ENCODE measurements around the gene HSPBAP1.

The HSPBAP1 gene

GRCh38 chr3:122826278-122826677 is 32.6 kb upstream of the HSPBAP1 start:
- no peak for ATAC-seq
- no peak for TF ChIP-seq ESRRG (CRISPR knock-in tag; IDR thresholded peaks at IDR 0.05)
- TF ChIP-seq ISL1 (CRISPR knock-in tag; IDR thresholded peaks at IDR 0.05) = no peak
- TF ChIP-seq CSRNP3 (CRISPR knock-in tag; IDR thresholded peaks at IDR 0.05) = no peak
- TF ChIP-seq ZNF70 (CRISPR knock-in tag; IDR thresholded peaks at IDR 0.05) = no peak
- TF ChIP-seq SNAI2 (CRISPR knock-in tag; IDR thresholded peaks at IDR 0.05) = no peak
- no peak for TF ChIP-seq CREB5 (CRISPR knock-in tag; IDR thresholded peaks at IDR 0.05; ENCODE audit: low read depth)
- no peak for TF ChIP-seq GLIS3 (CRISPR knock-in tag; IDR thresholded peaks at IDR 0.05)
- TF ChIP-seq ZFP3 (CRISPR knock-in tag; IDR thresholded peaks at IDR 0.05) = no peak

GRCh38 chr3:122825460-122825859 is 31.8 kb upstream of the HSPBAP1 start:
- TF ChIP-seq PPARA (CRISPR knock-in tag; IDR thresholded peaks at IDR 0.05; ENCODE audit: borderline replicate concordance) (no peak), TOX (CRISPR knock-in tag; IDR thresholded peaks at IDR 0.05; ENCODE audit: borderline replicate concordance) (no peak), RARB (CRISPR knock-in tag; IDR thresholded peaks at IDR 0.05) (no peak), ZC3H10 (CRISPR knock-in tag; IDR thresholded peaks at IDR 0.05) (no peak), CREB5 (CRISPR knock-in tag; IDR thresholded peaks at IDR 0.05; ENCODE audit: low read depth) (no peak), SNAI2 (CRISPR knock-in tag; IDR thresholded peaks at IDR 0.05) (no peak), ZNF565 (CRISPR knock-in tag; conservative IDR thresholded peaks at IDR 0.05; ENCODE audit: low read depth) (no peak), PATZ1 (CRISPR knock-in tag; IDR thresholded peaks at IDR 0.05; ENCODE audit: borderline replicate concordance) (no peak), ZNF8 (CRISPR knock-in tag; IDR thresholded peaks at IDR 0.05) (no peak), ARNTL (CRISPR knock-in tag; IDR thresholded peaks at IDR 0.05; ENCODE audit: borderline replicate concordance, low read depth) (no peak), ZFP30 (CRISPR knock-in tag; IDR thresholded peaks at IDR 0.05) (no peak), TSHZ2 (CRISPR knock-in tag; IDR thresholded peaks at IDR 0.05) (no peak), POU6F1 (CRISPR knock-in tag; IDR thresholded peaks at IDR 0.05; ENCODE audit: borderline replicate concordance, low read depth) (no peak), BACH2 (CRISPR knock-in tag; IDR thresholded peaks at IDR 0.05; ENCODE audit: borderline replicate concordance) (no peak)
- no peak for ATAC-seq

Data from SK-N-SH treated with all-trans-retinoic acid at 6 μM for 48 hours (cell line).